Activated naive CD4-positive, alpha-beta T cell treated with anti-CD3 and anti-CD28 coated beads, Interleukin-2, amount 10 ng/mL, durations not matched to agents 7 days and 5 days (primary cell): ENCODE data around the gene PDE6B.

ENCODE experiments used
- CTCF ChIA-PET: fragments of 350-600 bp; sonication (Branson Sonifier 250); formaldehyde crosslinking; loops from one replicate; lab custom pipeline; 2021; ENCODE audit warnings: antibody characterized with exemption; lab: Charles Lee
- DNase-seq: peaks from one replicate; pipeline ENCODE4 v3.0.0-alpha.2; 2020
- H3K27ac Mint-ChIP-seq: one replicate; pipeline ENCODE4 v1.8.0; 2021; ENCODE audit warnings: mild to moderate bottlenecking, moderate library complexity, mixed read lengths
- H3K27me3 Mint-ChIP-seq: one replicate; pipeline ENCODE4 v1.8.0; 2021; ENCODE audit warnings: mild to moderate bottlenecking, mixed read lengths
- H3K36me3 Mint-ChIP-seq: one replicate; pipeline ENCODE4 v1.8.0; 2021; ENCODE audit warnings: mixed read lengths
- H3K4me1 Mint-ChIP-seq: one replicate; pipeline ENCODE4 v1.8.0; 2021; ENCODE audit warnings: mixed read lengths
- H3K4me3 Mint-ChIP-seq: one replicate; pipeline ENCODE4 v1.8.0; 2021; ENCODE audit warnings: mild to moderate bottlenecking, moderate library complexity, mixed read lengths
- H3K9me3 Mint-ChIP-seq: one replicate; pipeline ENCODE4 v1.8.0; 2021; ENCODE audit warnings: mixed read lengths

Gene PDE6B

GRCh38 chr4:610411-611261 lies 14.7 kb upstream of the PDE6B start:
- CTCF ChIA-PET = no interaction called here
- no peak overlapping the region for H3K4me3 Mint-ChIP-seq
- no peak overlapping the region for H3K27ac Mint-ChIP-seq
- no peak for DNase-seq
- peaks cover 4% of the 10 kb centered on the region for H3K9me3 Mint-ChIP-seq
- no peaks in the 10 kb centered on the region for H3K36me3 Mint-ChIP-seq
- no peaks in the 10 kb centered on the region for H3K4me1 Mint-ChIP-seq
- peaks cover 16% of the 10 kb centered on the region for H3K27me3 Mint-ChIP-seq

- Mint-ChIP-seq H3K36me3 (no peaks in the 10 kb centered on the region), H3K27me3 (peaks cover 12% of the 10 kb centered on the region), H3K9me3 (peaks cover 4% of the 10 kb centered on the region), H3K4me1 (no peaks in the 10 kb centered on the region), H3K27ac (no peak overlapping the region), H3K4me3 (no peak overlapping the region)
- no peak for DNase-seq
- CTCF ChIA-PET = no interaction called here
These were observed 13.2 kb upstream of the PDE6B start for GRCh38 chr4:612052-612748.

- CTCF ChIA-PET = no interaction called here
- Mint-ChIP-seq H3K27ac (no peak overlapping the region), H3K36me3 (no peaks in the 10 kb centered on the region), H3K4me1 (no peaks in the 10 kb centered on the region), H3K9me3 (peaks cover 4% of the 10 kb centered on the region), H3K27me3 (peaks cover 12% of the 10 kb centered on the region), H3K4me3 (no peak overlapping the region)
- DNase-seq = no peak
These were observed 12.6 kb upstream of the PDE6B start for GRCh38 chr4:612749-613125.

- Mint-ChIP-seq H3K27ac (no peak overlapping the region), H3K9me3 (peaks cover 6% of the 10 kb centered on the region), H3K36me3 (no peaks in the 10 kb centered on the region), H3K4me3 (no peak overlapping the region), H3K27me3 (peaks cover 12% of the 10 kb centered on the region), H3K4me1 (no peaks in the 10 kb centered on the region)
- CTCF ChIA-PET = no interaction called here
- no peak for DNase-seq
These were observed 12.2 kb upstream of the PDE6B start for GRCh38 chr4:613126-613525.

GRCh38 chr4:616091-616490 lies 9.3 kb upstream of the PDE6B start:
- CTCF ChIA-PET = no interaction called here
- Mint-ChIP-seq H3K9me3 (peaks cover 6% of the 10 kb centered on the region), H3K36me3 (no peaks in the 10 kb centered on the region), H3K27ac (no peak overlapping the region), H3K27me3 (peaks cover 5% of the 10 kb centered on the region), H3K4me1 (no peaks in the 10 kb centered on the region), H3K4me3 (no peak overlapping the region)
- no peak for DNase-seq

- Mint-ChIP-seq H3K27me3 (peaks cover 5% of the 10 kb centered on the region), H3K4me3 (no peak overlapping the region), H3K4me1 (no peaks in the 10 kb centered on the region), H3K36me3 (no peaks in the 10 kb centered on the region), H3K9me3 (peaks cover 8% of the 10 kb centered on the region), H3K27ac (no peak overlapping the region)
- DNase-seq = no peak
- CTCF ChIA-PET = no interaction called here
These were observed 8.3 kb upstream of the PDE6B start for GRCh38 chr4:616911-617643.

- Mint-ChIP-seq H3K9me3 (peaks cover 14% of the 10 kb centered on the region), H3K4me3 (no peak overlapping the region), H3K36me3 (no peaks in the 10 kb centered on the region), H3K27ac (no peak overlapping the region), H3K4me1 (no peaks in the 10 kb centered on the region), H3K27me3 (peaks cover under 1% of the 10 kb centered on the region)
- CTCF ChIA-PET = no interaction called here
- DNase-seq = no peak
These were observed 7.4 kb upstream of the PDE6B start for GRCh38 chr4:617644-618641.

GRCh38 chr4:620201-620600 lies 5.2 kb upstream of the PDE6B start:
- no peak for DNase-seq
- Mint-ChIP-seq H3K27me3 (no peaks in the 10 kb centered on the region), H3K4me1 (no peaks in the 10 kb centered on the region), H3K9me3 (peaks cover 14% of the 10 kb centered on the region), H3K27ac (no peak overlapping the region), H3K36me3 (no peaks in the 10 kb centered on the region), H3K4me3 (no peak overlapping the region)
- CTCF ChIA-PET = interaction anchor here (0.6 kb wide), 1 partner anchor 145 kb away, joined by 3 read pairs; no protein-coding TSS in a partner anchor

GRCh38 chr4:620851-621261 lies 4.5 kb upstream of the PDE6B start:
- H3K27ac Mint-ChIP-seq = no peak overlapping the region
- CTCF ChIA-PET = interaction anchor here (0.6 kb wide), 1 partner anchor 146 kb away, joined by 3 read pairs; no protein-coding TSS in a partner anchor
- no peak overlapping the region for H3K4me3 Mint-ChIP-seq
- peaks cover 14% of the 10 kb centered on the region for H3K9me3 Mint-ChIP-seq
- no peaks in the 10 kb centered on the region for H3K36me3 Mint-ChIP-seq
- no peaks in the 10 kb centered on the region for H3K27me3 Mint-ChIP-seq
- no peaks in the 10 kb centered on the region for H3K4me1 Mint-ChIP-seq
- DNase-seq = no peak

- DNase-seq = no peak
- Mint-ChIP-seq H3K27ac (no peak overlapping the region), H3K4me3 (no peak overlapping the region), H3K4me1 (no peaks in the 10 kb centered on the region), H3K36me3 (no peaks in the 10 kb centered on the region), H3K27me3 (no peaks in the 10 kb centered on the region), H3K9me3 (peaks cover 14% of the 10 kb centered on the region)
- CTCF ChIA-PET = no interaction called here
These were observed 3.9 kb upstream of the PDE6B start for GRCh38 chr4:621296-622070.

- Mint-ChIP-seq H3K36me3 (no peaks in the 10 kb centered on the region), H3K27ac (no peak overlapping the region), H3K27me3 (no peaks in the 10 kb centered on the region), H3K9me3 (peaks cover 14% of the 10 kb centered on the region), H3K4me3 (no peak overlapping the region), H3K4me1 (no peaks in the 10 kb centered on the region)
- CTCF ChIA-PET = no interaction called here
- no peak for DNase-seq
These were observed 3.0 kb upstream of the PDE6B start for GRCh38 chr4:622071-622995.
